Neural cell (in vitro differentiated cells): ENCODE results near the gene NOL3. TPM values are rescaled to one million over a fixed set of nuclear protein-coding genes. Genes with fewer than 3 reads are reported as not detected.

ENCODE experiments used
- H2AFZ ChIP-seq: fragments of 200-600, 300-800 bp; sonication (generic), shearing (Covaris generic); 2 replicates; pipeline ENCODE4 v1.6.0; 2014; ENCODE audit warnings: low read depth, mild to moderate bottlenecking, antibody characterized with exemption, low read length, moderate library complexity
- H3F3A ChIP-seq: fragments of 200-600 bp; shearing (Covaris generic); 2 replicates; pipeline ENCODE4 v1.6.1; 2016; ENCODE audit warnings: mild to moderate bottlenecking, moderate library complexity, mixed read lengths, antibody characterized with exemption, low read length; ENCODE audit not compliant: insufficient read depth, poor library complexity, severe bottlenecking
- H3K27ac ChIP-seq: fragments of 200-600, 300-800 bp; sonication (generic), shearing (Covaris generic); 2 replicates; pipeline ENCODE4 v1.5.1; 2014; ENCODE audit warnings: mild to moderate bottlenecking, low read length, moderate library complexity
- H3K27me3 ChIP-seq: fragments of 300-800, 200-600 bp; sonication (generic), shearing (Covaris generic); 2 replicates; pipeline ENCODE4 v1.6.0; 2014; ENCODE audit warnings: mild to moderate bottlenecking, low read depth, low read length, moderate library complexity; ENCODE audit not compliant: insufficient read depth
- H3K36me3 ChIP-seq: fragments of 300-800, 200-600 bp; sonication (generic), shearing (Covaris generic); 2 replicates; pipeline ENCODE4 v1.5.1; 2014; ENCODE audit warnings: mild to moderate bottlenecking, antibody characterized with exemption, low read length, moderate library complexity; ENCODE audit not compliant: insufficient read depth
- H3K4me2 ChIP-seq: fragments of 300-800, 200-600 bp; sonication (generic), shearing (Covaris generic); 2 replicates; pipeline ENCODE4 v1.6.0; 2014; ENCODE audit warnings: mild to moderate bottlenecking, low read length
- H3K4me3 ChIP-seq: fragments of 300-800, 200-600 bp; sonication (generic), shearing (Covaris generic); 2 replicates; pipeline ENCODE4 v1.5.1; 2014; ENCODE audit warnings: mild to moderate bottlenecking, low read length, moderate library complexity
- H3K79me2 ChIP-seq: fragments of 200-600 bp; shearing (Covaris generic); replicated peaks from 2 replicates; pipeline ENCODE4 v1.6.0; 2014; ENCODE audit warnings: mild to moderate bottlenecking, low read length, moderate library complexity; ENCODE audit not compliant: insufficient read depth
- H3K9ac ChIP-seq: fragments of 300-800, 200-600 bp; sonication (generic), shearing (Covaris generic); 2 replicates; pipeline ENCODE4 v1.6.1; 2016; ENCODE audit warnings: mild to moderate bottlenecking, low read length, mixed read lengths
- H3K9me2 ChIP-seq: fragments of 200-600 bp; shearing (Covaris generic); 2 replicates; pipeline ENCODE4 v1.6.1; 2016; ENCODE audit warnings: mild to moderate bottlenecking, low read length, mixed read lengths; ENCODE audit not compliant: insufficient read depth
- H3K9me3 ChIP-seq: fragments of 200-600, 300-800 bp; sonication (generic), shearing (Covaris generic); 2 replicates; pipeline ENCODE4 v1.6.1; 2016; ENCODE audit warnings: mild to moderate bottlenecking, mixed run types, low read length, moderate library complexity, mixed read lengths
- H4K20me1 ChIP-seq: fragments of 200-600 bp; shearing (Covaris generic); 2 replicates; pipeline ENCODE4 v1.6.1; 2016; ENCODE audit warnings: mild to moderate bottlenecking, mixed run types; ENCODE audit not compliant: insufficient read depth
- EP300 ChIP-seq: fragments of 450-650 bp; conservative IDR thresholded peaks from 2 replicates; pipeline ENCODE4 v1.6.1; 2014; ENCODE audit warnings: antibody characterized with exemption, mild to moderate bottlenecking, moderate library complexity; ENCODE audit not compliant: poor library complexity, severe bottlenecking
- EZH2 ChIP-seq: fragments of 200-600, 300-800 bp; shearing (Covaris generic), sonication (generic); IDR thresholded peaks from 2 replicates; pipeline ENCODE4 v1.6.1; 2014; ENCODE audit warnings: antibody characterized with exemption, low read length, borderline replicate concordance, mild to moderate bottlenecking; ENCODE audit not compliant: insufficient read depth, poor library complexity, severe bottlenecking
- MXI1 ChIP-seq: fragments of 450-650 bp; conservative IDR thresholded peaks from 2 replicates; pipeline ENCODE4 v1.6.1; 2014; ENCODE audit warnings: antibody characterized with exemption, mild to moderate bottlenecking; ENCODE audit not compliant: poor library complexity, severe bottlenecking
- POLR2AphosphoS5 ChIP-seq: IDR thresholded peaks from 2 replicates; pipeline ENCODE4 v1.6.1; 2012
- SMC3 ChIP-seq: fragments of 450-650 bp; conservative IDR thresholded peaks from 2 replicates; pipeline ENCODE4 v1.6.1; 2014; ENCODE audit warnings: antibody characterized with exemption, mild to moderate bottlenecking, moderate library complexity; ENCODE audit not compliant: poor library complexity
- TAF1 ChIP-seq: IDR thresholded peaks from 2 replicates; pipeline ENCODE4 v1.6.1; 2012; ENCODE audit warnings: low read depth
- polyA plus RNA-seq: library from polyadenylated mRNA; depleted of rRNA; stranded (reverse); fragments of >200 nt; gene quantifications from 2 replicates; pipeline ENCODE4 v1.2.3, GENCODE V29; 2014
- TF ChIP-seq, protein P1 (sequence below): fragments of 450-650 bp; IDR thresholded peaks from 2 replicates; pipeline ENCODE4 v1.5.1; 2014; ENCODE audit warnings: antibody characterized with exemption, mild to moderate bottlenecking, moderate library complexity; ENCODE audit not compliant: poor library complexity, severe bottlenecking
- TF ChIP-seq, protein P2 (sequence below): IDR thresholded peaks from 2 replicates; pipeline ENCODE4 v1.6.1; 2012; ENCODE audit warnings: borderline replicate concordance

The NOL3 gene
- polyA plus RNA-seq, 1 donor from 2014 or later, result 8.4 TPM

DNA sequence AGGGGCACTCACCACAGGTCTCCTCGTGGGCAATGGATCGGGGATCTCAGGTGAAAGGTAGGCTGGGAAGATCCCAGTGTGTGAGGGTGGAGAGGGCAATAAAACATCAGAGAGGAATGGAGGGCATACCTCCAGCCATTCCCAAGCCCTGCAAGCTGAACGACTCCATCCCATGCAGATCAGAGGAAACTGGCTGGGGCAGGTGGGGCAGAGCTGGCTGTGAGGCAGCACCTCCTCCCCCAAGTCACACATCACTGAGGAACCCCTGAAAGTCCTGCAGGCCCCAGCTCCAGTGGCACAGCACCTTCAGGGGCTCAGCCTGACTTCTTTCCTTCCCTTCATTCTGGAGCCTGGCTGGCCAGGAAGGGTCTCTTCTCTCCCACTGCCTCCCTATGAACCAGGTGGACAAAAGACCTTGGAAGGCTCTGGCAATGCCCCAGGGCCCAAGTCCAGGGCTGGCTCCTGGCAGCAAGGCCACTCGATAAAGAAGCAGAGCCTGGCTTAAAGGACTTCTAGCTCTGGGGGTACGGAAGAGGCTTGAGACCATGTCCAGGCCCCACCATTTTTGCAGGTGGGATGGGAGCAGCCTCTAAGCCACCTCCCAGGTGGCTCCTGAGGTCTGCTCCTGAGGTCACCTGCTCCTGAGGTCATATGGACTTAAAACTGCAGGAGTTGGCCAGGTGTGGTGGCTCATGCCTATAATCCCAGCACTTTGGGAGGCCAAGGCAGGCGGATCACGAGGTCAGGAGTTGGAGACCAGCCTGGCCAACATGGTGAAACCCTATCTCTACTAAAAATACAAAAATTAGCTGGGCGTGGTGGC, 43.1 kb downstream of the NOL3 start:
- Histone ChIP-seq H3K4me2 (no peak overlapping the region), H3K27ac (no peak overlapping the region), H3K9ac (no peak overlapping the region), H2AFZ (no peak overlapping the region), H3F3A (no peaks in the 10 kb centered on the region), H4K20me1 (no peaks in the 10 kb centered on the region), H3K9me2 (no peaks in the 10 kb centered on the region), H3K4me3 (no peak overlapping the region), H3K9me3 (no peaks in the 10 kb centered on the region), H3K36me3 (no peaks in the 10 kb centered on the region), H3K27me3 (no peaks in the 10 kb centered on the region), H3K79me2 (no peaks in the 10 kb centered on the region)
- TF ChIP-seq EZH2 (no peak), MXI1 (no peak)

DNA sequence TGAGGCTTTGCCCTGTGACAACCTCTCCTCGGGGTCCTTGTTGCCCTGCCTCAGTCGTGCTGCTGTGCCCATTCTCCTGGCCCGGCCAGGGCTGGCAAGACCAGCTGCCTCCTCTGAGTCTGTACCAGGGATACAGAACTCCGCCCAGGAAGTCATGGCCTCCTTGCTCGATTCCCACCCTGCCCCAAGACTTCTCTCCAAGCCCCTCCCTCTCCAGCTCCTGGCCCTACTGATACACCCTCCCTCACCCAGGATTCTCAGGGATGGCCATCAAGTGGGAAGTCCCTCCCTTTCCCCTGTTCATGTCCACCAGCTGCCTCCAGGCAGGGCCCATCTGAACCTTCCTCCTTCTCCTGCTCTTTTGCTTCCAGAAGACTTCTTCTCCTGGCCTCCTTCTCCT, 45.4 kb downstream of the NOL3 start:
- H3K27ac ChIP-seq, result no peak overlapping the region
- H3K9me3 ChIP-seq, result no peaks in the 10 kb centered on the region
- H3K79me2 ChIP-seq, result no peaks in the 10 kb centered on the region
- no peak overlapping the region for H2AFZ ChIP-seq
- no peaks in the 10 kb centered on the region for H4K20me1 ChIP-seq
- H3K4me3 ChIP-seq, result no peak overlapping the region
- TF ChIP-seq, protein P1, sequence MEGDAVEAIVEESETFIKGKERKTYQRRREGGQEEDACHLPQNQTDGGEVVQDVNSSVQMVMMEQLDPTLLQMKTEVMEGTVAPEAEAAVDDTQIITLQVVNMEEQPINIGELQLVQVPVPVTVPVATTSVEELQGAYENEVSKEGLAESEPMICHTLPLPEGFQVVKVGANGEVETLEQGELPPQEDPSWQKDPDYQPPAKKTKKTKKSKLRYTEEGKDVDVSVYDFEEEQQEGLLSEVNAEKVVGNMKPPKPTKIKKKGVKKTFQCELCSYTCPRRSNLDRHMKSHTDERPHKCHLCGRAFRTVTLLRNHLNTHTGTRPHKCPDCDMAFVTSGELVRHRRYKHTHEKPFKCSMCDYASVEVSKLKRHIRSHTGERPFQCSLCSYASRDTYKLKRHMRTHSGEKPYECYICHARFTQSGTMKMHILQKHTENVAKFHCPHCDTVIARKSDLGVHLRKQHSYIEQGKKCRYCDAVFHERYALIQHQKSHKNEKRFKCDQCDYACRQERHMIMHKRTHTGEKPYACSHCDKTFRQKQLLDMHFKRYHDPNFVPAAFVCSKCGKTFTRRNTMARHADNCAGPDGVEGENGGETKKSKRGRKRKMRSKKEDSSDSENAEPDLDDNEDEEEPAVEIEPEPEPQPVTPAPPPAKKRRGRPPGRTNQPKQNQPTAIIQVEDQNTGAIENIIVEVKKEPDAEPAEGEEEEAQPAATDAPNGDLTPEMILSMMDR, result no peak
- TF ChIP-seq, protein P2, sequence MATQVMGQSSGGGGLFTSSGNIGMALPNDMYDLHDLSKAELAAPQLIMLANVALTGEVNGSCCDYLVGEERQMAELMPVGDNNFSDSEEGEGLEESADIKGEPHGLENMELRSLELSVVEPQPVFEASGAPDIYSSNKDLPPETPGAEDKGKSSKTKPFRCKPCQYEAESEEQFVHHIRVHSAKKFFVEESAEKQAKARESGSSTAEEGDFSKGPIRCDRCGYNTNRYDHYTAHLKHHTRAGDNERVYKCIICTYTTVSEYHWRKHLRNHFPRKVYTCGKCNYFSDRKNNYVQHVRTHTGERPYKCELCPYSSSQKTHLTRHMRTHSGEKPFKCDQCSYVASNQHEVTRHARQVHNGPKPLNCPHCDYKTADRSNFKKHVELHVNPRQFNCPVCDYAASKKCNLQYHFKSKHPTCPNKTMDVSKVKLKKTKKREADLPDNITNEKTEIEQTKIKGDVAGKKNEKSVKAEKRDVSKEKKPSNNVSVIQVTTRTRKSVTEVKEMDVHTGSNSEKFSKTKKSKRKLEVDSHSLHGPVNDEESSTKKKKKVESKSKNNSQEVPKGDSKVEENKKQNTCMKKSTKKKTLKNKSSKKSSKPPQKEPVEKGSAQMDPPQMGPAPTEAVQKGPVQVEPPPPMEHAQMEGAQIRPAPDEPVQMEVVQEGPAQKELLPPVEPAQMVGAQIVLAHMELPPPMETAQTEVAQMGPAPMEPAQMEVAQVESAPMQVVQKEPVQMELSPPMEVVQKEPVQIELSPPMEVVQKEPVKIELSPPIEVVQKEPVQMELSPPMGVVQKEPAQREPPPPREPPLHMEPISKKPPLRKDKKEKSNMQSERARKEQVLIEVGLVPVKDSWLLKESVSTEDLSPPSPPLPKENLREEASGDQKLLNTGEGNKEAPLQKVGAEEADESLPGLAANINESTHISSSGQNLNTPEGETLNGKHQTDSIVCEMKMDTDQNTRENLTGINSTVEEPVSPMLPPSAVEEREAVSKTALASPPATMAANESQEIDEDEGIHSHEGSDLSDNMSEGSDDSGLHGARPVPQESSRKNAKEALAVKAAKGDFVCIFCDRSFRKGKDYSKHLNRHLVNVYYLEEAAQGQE, result no peak
- no peak for TF ChIP-seq TAF1
- H3K27me3 ChIP-seq, result no peaks in the 10 kb centered on the region
- no peak overlapping the region for H3K9ac ChIP-seq
- no peaks in the 10 kb centered on the region for H3F3A ChIP-seq
- H3K4me2 ChIP-seq, result no peak overlapping the region
- no peaks in the 10 kb centered on the region for H3K36me3 ChIP-seq
- no peaks in the 10 kb centered on the region for H3K9me2 ChIP-seq

DNA sequence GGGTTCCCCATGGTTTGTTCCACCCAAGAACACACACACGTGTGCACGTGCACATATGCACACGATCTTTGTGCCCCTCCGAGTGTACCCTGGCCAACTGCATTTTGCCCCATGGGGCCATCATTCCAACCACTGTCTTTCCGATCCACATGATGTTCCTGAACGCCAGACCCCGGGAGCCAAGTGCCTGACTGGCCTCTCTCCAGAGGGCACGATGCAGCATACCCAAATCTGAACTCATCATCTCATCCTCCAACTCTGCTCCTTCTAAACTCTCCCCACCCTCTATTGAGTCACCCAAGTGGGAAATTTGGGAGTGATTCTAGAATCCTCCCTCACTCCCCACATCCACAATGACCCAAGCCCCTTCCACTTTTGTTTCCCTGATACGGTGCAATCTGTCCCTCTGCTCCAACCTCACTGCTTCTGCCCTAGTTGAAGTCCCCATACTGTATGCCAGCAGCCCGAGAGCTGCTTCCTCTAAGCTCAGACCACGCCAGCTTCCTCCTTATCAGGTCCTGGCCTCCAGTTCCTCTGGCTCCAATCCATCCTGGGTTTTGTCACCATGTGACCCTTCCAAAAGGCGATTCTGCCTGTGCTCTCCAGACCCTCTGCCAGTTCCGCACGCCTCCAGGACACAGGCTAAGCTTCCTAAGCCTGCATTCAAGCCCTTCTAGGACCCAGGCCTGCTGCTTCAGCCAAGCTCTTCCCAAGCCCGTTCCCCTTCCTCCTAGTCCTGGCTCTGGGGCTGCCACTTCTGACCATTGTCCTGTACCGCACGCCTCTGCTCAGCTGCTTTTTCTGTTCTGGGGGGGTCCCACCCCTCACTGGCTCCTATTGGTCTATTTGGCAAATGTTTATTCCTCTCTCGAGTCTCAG, 46.5 kb downstream of the NOL3 start:
- H3F3A ChIP-seq, result no peaks in the 10 kb centered on the region
- H3K9me2 ChIP-seq, result no peaks in the 10 kb centered on the region
- no peaks in the 10 kb centered on the region for H3K79me2 ChIP-seq
- no peak overlapping the region for H3K4me2 ChIP-seq
- no peaks in the 10 kb centered on the region for H4K20me1 ChIP-seq
- H3K36me3 ChIP-seq, result no peaks in the 10 kb centered on the region
- no peak overlapping the region for H3K27ac ChIP-seq
- no peak overlapping the region for H2AFZ ChIP-seq
- H3K27me3 ChIP-seq, result no peaks in the 10 kb centered on the region
- no peak overlapping the region for H3K9ac ChIP-seq
- H3K9me3 ChIP-seq, result no peaks in the 10 kb centered on the region
- no peak overlapping the region for H3K4me3 ChIP-seq
- TF ChIP-seq, protein P1, result no peak
- TF ChIP-seq EZH2 (no peak), POLR2AphosphoS5 (no peak), SMC3 (no peak), EP300 (no peak)
- TF ChIP-seq, protein P2, result no peak
